HG02678 (cell line): ENCODE measurements around the gene IZUMO4.

ENCODE experiments used
- ATAC-seq: cut with Tn5 transposase; IDR thresholded peaks from one replicate; pipeline ENCODE4 v1.9.1; 2021; ENCODE audit warnings: mild to moderate bottlenecking, moderate library complexity; ENCODE audit not compliant: unreplicated experiment

Gene IZUMO4

DNA sequence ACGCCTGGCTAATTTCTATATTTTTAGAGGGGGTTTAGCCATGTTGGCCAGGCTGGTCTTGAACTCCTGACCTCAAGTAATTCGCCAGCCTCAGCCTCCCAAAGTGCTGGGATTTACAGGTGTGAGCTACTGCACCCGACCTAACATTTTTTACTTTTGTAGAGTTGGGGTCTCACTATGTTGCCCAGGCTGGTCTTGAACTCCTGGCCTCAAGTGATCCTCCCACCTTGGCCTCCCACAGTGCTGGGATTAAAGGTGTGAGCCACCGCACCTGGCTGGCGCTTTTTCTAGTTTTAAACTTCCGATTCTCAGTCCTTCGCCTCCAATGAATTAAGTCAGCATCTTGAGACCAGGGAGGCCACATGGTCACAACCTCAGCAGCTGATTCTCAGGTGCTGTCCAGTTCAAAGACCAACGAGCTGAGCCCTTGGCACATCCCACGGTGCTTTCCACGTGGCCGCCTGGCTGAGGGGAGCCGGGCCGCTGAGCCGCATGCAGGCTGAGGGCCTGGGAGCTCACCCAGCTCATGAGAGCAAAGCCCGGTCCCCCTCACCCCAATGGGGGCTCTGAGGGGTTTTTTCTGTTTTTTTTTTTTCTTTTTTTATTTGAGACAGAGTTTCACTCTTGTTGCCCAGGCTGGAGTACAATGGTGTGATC, 45.6 kb downstream of the IZUMO4 start:
- ATAC-seq: no peak

DNA sequence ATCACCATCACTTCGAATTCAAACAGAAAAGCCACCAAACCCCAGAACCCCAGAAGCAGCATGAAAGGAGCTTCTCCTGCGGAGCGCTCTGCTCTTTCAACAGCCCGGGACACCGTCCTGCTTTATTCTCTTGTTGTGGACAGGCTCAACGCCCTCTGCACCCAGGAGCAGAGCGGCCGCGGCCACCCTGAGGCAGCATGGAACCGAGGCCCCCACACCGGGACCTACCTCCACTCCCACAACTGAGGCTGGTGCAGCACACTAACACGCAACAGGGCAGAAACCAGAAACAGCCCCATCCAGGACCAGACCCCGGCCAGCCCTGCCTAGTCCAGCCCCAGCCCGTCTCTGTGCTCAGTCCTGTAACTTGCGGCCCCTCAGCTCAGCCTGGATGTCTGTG, 47.5 kb downstream of the IZUMO4 start:
- ATAC-seq: no peak

DNA sequence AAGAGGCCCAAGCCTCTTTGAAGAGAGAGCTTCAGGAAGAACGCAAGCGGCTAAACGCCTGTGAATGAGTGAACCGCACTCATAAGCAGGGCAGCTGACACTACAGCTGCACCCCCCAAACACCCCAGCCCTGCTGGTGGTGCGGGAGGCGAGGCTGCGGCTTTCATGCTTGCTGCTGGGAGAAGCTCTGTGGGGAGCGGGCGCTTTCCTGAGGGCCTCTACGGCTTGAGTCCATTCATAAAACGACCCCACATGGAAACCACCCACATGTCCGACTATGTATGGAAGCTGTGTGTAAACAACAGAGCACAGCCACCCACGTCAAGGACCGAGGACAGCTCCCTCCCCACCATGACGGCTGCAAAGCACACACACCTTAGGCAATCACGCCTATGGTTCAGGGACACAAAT, 49.1 kb downstream of the IZUMO4 start:
- ATAC-seq: no peak

DNA sequence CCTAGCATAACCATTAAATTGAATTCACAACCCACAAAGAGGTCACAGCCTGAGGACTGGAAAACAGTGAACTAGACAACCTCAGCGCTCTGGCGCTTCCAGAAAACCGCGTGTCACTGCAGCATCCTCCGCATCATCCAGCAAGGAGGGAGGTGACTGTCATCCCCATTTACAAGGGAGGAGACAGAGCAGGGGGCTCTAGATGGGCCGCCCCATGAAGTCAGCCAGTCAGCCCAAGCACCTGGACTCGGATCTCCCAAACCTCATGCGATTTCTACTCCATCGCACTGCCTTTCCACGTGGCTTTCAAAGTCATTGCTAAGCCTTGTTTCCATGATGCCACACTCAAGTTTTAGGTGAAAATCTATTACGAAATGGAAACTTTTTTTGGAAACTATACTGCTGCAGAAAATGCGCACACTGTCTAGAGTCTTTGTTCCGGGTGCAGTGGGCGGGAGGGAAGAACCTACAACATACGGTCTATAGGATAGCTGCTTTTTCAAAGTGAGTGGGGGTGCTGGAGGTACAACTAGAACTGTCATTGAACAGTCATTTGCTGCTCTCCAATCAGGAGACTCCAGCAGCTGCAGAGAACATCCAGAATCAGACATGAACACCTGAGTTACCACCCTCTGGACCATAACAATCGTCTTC, 51.9 kb downstream of the IZUMO4 start:
- no peak for ATAC-seq
